ENCODE measurements around the gene CLEC12A. TPM values are rescaled to one million over a fixed set of nuclear protein-coding genes. Genes with fewer than 3 reads are reported as not detected.

CLEC12A gene
- total RNA-seq (not detected in 2 replicates), polyA plus RNA-seq (0.76 and 1.0 TPM in 2 replicates), polyA minus RNA-seq (0.26 and 0.64 TPM in 2 replicates)
- 4.6 TPM for total RNA-seq (2013)

- no peak for TF ChIP-seq EZH2 (IDR thresholded peaks at IDR 0.05; ENCODE audit: borderline replicate concordance, insufficient read depth, low read depth, low read length, poor library complexity, severe bottlenecking)
- Mint-ChIP-seq H3K27ac (no peak within 1 kb of the TSS), H3K4me3 (no peak within 1 kb of the TSS), H3K4me1 (peaks cover 2% of the 10 kb centered on the region), H3K27me3 (peaks cover 30% of the 10 kb centered on the region), H3K9me3 (ENCODE audit: insufficient read depth) (peaks cover 3% of the 10 kb centered on the region)
- Histone ChIP-seq H3K36me3 (replicated peaks in 1 of 2; ENCODE audit: control extremely low read depth in 1 of 2, control insufficient read depth in 1 of 2, extremely low read depth in 1 of 2, insufficient read depth in 2 of 2, low read length in 1 of 2) (no peaks in the 10 kb centered on the region), H3K27me3 (replicated peaks in 1 of 4; ENCODE audit: control extremely low read depth in 1 of 4, control insufficient read depth in 3 of 4, insufficient read depth in 4 of 4, low read length in 3 of 4) (peaks cover 0 to 6% (median 2%) of the 10 kb centered on the region in 4 experiments), H3K79me2 (ENCODE audit: control insufficient read depth, insufficient read depth, low read length) (no peaks in the 10 kb centered on the region), H2AFZ (ENCODE audit: insufficient read depth, low read depth, low read length, poor library complexity, severe bottlenecking) (no peak within 1 kb of the TSS), H3K9me3 (ENCODE audit: control extremely low read depth in 1 of 3, control insufficient read depth in 2 of 3, insufficient read depth in 1 of 3, low read length in 2 of 3) (peaks cover 0 to 9% (median 7%) of the 10 kb centered on the region in 3 donors), H3K27ac (ENCODE audit: low read length in 2 of 2) (no peak within 1 kb of the TSS), H3K4me3 (ENCODE audit: control extremely low read depth in 1 of 5, extremely low read depth in 1 of 5, insufficient read depth in 1 of 5, low read depth in 2 of 5, low read length in 4 of 5) (peak within 1 kb of the TSS in 1 of 5 experiments; percentile 11), H3K4me1 (ENCODE audit: control insufficient read depth in 2 of 2, insufficient read depth in 2 of 2, low read length in 2 of 2) (no peaks in the 10 kb centered on the region), H4K20me1 (ENCODE audit: control insufficient read depth, insufficient read depth, low read length, poor library complexity, severe bottlenecking) (no peaks in the 10 kb centered on the region), H3K9ac (ENCODE audit: low read length) (no peak within 1 kb of the TSS), H3K4me2 (replicated peaks; ENCODE audit: low read depth, low read length, poor library complexity, severe bottlenecking) (no peak within 1 kb of the TSS)
- ChIA-PET POLR2A (no interaction called here), CTCF (no interaction called here)
- DNase-seq (no peak), ATAC-seq (ENCODE audit: low read depth) (no peak)
- no CpG with 5 or more reads among the region's 1 CpG for WGBS (ENCODE audit: insufficient coverage)
- intact Hi-C loops (cut with micrococcal nuclease), result no loop called here
These were observed at the start of gene CLEC12A for GRCh38 chr12:9971181-9971580. TSS of gene CLEC12A (plus strand) at chr12:9971409. CDS start at chr12:9971597, 188 bp downstream.

GRCh38 chr12:9922429-9922828, 48.8 kb upstream of the CLEC12A start:
- no peaks in the 10 kb centered on the region for H3K79me2 ChIP-seq (ENCODE audit: control insufficient read depth, insufficient read depth, low read length)
- ATAC-seq (ENCODE audit: low read depth), result no peak
- no CpG with 5 or more reads among the region's 1 CpG for WGBS (ENCODE audit: insufficient coverage)
- H3K9me3 ChIP-seq (ENCODE audit: control extremely low read depth in 1 of 3, control insufficient read depth in 2 of 3, insufficient read depth in 1 of 3, low read length in 2 of 3), result no peaks in the 10 kb centered on the region
- Mint-ChIP-seq H3K4me3 (no peak overlapping the region), H3K4me1 (peaks cover 3% of the 10 kb centered on the region), H3K27me3 (peaks cover 25% of the 10 kb centered on the region), H3K27ac (no peak overlapping the region), H3K9me3 (ENCODE audit: insufficient read depth) (no peaks in the 10 kb centered on the region)
- no peak for TF ChIP-seq EZH2 (IDR thresholded peaks at IDR 0.05; ENCODE audit: borderline replicate concordance, insufficient read depth, low read depth, low read length, poor library complexity, severe bottlenecking)
- no peak for TF ChIP-seq CTCF (IDR thresholded peaks at IDR 0.05)
- CTCF ChIA-PET, result interaction anchor here (0.9 to 2.1 kb wide), 4 partner anchors 109 to 172 kb away, joined by 3 to 7 read pairs (median 4); no protein-coding TSS in a partner anchor
- DNase-seq, result no peak
- H3K27me3 ChIP-seq (replicated peaks in 1 of 4; ENCODE audit: control extremely low read depth in 1 of 4, control insufficient read depth in 3 of 4, insufficient read depth in 4 of 4, low read length in 3 of 4), result peaks cover 0 to 9% (median 5%) of the 10 kb centered on the region in 4 experiments
- H3K27ac ChIP-seq (ENCODE audit: low read length in 2 of 2), result no peak overlapping the region
- intact Hi-C loops (cut with micrococcal nuclease), result loop anchor here (2.0 kb wide), 1 partner anchor 36 kb away; no protein-coding TSS in a partner anchor
- H2AFZ ChIP-seq (ENCODE audit: insufficient read depth, low read depth, low read length, poor library complexity, severe bottlenecking), result no peak overlapping the region
- no peak overlapping the region for H3K9ac ChIP-seq (ENCODE audit: low read length)
- H3K4me1 ChIP-seq (ENCODE audit: control insufficient read depth in 2 of 2, insufficient read depth in 2 of 2, low read length in 2 of 2), result no peaks in the 10 kb centered on the region
- POLR2A ChIA-PET, result no interaction called here
- no peak overlapping the region for H3K4me2 ChIP-seq (replicated peaks; ENCODE audit: low read depth, low read length, poor library complexity, severe bottlenecking)
- H3K36me3 ChIP-seq (replicated peaks in 1 of 2; ENCODE audit: control extremely low read depth in 1 of 2, control insufficient read depth in 1 of 2, extremely low read depth in 1 of 2, insufficient read depth in 2 of 2, low read length in 1 of 2), result no peaks in the 10 kb centered on the region
- no peaks in the 10 kb centered on the region for H4K20me1 ChIP-seq (ENCODE audit: control insufficient read depth, insufficient read depth, low read length, poor library complexity, severe bottlenecking)
- no peak overlapping the region for H3K4me3 ChIP-seq (ENCODE audit: control extremely low read depth in 1 of 5, extremely low read depth in 1 of 5, insufficient read depth in 1 of 5, low read depth in 2 of 5, low read length in 4 of 5)
